CD4-positive, alpha-beta T cell treated with Interleukin-4 for 4 hours (primary cell): ENCODE results near the gene KLHL30.

Source experiments
- DNase-seq: peaks from one replicate; pipeline ENCODE4 v3.0.0-alpha.2; 2020

KLHL30 gene, protein sequence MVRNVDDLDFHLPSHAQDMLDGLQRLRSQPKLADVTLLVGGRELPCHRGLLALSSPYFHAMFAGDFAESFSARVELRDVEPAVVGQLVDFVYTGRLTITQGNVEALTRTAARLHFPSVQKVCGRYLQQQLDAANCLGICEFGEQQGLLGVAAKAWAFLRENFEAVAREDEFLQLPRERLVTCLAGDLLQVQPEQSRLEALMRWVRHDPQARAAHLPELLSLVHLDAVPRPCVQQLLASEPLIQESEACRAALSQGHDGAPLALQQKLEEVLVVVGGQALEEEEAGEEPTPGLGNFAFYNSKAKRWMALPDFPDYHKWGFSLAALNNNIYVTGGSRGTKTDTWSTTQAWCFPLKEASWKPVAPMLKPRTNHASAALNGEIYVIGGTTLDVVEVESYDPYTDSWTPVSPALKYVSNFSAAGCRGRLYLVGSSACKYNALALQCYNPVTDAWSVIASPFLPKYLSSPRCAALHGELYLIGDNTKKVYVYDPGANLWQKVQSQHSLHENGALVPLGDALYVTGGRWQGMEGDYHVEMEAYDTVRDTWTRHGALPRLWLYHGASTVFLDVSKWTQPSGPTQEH

DNA sequence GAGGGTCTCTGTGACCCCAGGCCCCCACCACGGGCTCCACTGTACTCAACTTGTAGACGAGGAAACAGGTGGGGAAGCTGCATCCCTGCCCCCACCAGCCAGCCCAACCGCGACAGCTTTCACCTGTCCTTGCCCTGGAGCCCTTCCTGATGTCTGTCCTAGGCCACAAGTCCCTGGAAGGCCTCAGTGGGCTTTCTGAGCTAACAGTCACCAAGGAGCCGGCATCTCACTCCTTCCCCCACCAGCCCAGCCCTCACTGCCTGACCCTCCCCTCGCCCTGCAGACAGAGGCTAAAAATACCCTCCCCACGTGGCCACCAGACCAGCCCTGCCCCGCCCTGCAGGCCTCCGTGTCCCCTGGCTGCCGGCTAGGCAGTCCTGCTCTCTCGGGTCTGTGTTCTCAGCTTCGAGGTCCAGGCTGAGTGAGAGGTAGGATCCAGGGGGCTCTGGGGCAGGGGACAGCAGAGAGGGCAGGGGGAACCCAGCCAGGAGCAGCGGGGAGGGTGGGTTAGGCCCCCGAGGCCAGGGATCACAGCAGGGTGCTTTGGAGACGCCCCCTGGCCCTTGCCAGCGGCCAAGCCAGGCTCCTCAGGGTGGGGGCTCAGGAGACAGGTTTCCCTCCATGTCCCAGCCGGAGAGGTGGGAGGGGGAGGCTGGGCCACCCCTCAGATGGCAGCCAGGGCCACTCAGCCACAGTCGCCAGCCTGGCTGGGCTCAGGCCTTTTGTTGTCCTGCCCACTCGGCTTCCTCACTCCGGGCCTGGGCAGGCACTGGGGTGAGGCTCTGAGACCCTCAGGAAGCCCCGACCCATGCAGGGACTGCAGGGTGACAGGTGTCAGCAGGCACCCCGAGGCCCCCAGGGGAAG, at the start of gene KLHL30:
KLHL30 (plus strand) TSS at position 338 of the 865 bp plus-strand sequence. CDS start 2,087 bp downstream, outside the sequence.
- no peak for DNase-seq

DNA sequence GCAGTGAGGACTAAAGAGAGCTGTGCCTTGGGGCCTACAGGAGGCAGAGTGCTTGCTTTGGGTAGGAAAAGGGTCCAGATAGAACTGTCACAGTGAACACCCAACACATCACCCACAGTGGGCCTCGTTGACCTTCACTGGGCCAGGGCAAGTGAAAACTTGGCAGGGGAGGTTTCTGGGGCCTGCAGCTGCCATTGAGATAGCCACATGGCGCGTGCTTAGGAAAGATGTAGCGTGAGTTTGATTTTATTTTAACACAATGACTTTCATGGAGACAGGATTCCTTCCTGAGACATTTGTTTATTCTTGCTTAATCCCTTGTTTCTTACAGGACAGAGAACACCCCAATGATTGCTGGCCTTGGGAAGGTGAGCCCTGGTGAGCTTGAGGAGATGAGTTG, 47.6 kb upstream of the KLHL30 start:
- DNase-seq, result no peak

DNA sequence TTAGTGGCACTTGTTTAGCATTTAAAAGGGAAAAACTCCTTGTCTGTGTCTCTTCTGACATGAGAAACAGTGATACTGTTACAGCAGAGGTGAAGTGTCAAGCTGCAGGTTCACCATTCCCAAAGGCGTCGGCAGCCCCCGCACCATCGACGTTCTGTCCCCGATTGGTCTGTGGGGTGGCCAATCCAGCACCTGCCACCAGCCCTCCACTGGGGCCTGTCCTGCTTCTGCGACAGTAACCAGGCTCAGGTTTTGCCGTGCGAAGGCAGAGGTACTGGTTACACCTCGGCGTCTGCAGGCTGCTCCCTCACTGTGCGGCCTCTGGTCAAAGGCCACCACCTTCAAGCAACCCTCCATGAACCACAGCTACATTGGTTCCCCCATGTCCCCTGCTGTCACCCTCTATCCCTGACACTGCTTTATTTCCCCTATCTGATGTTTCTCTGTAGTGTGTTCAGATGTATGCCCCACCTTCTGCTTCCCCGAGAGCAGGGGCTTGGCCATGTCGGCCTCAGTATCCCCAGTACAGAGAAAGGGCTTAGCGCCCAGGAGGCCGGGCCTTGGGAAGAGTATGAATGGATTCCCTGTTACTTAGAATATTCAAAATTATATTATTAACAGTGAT, 46.9 kb upstream of the KLHL30 start:
- DNase-seq, result no peak

DNA sequence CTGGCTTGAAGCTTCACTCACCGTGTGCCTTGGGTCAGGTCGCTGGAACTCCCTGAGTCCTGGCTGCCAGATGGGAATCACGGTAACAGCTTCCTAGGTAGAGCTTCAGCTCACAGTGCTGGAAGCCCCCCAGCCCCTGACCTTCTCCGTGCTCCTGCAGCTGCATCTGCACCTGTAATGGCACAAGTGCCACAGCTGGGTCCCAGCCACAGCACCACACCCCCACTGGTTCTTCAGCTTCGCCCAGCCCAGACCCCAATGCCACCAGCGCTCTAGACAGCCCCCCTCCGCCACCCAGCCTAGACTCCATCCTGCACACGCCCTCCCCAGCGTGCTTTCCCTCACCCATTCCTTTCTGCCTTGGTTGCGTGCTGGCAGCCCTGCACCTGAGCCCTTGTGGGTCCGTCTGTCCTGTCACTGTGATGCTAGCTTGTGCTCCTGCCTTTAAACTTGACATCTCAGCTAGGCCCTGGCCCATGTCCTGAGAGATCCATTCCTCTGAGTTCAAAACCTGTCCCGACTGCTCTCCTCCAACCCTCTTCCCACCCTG, 45.9 kb upstream of the KLHL30 start:
- DNase-seq, result no peak

DNA sequence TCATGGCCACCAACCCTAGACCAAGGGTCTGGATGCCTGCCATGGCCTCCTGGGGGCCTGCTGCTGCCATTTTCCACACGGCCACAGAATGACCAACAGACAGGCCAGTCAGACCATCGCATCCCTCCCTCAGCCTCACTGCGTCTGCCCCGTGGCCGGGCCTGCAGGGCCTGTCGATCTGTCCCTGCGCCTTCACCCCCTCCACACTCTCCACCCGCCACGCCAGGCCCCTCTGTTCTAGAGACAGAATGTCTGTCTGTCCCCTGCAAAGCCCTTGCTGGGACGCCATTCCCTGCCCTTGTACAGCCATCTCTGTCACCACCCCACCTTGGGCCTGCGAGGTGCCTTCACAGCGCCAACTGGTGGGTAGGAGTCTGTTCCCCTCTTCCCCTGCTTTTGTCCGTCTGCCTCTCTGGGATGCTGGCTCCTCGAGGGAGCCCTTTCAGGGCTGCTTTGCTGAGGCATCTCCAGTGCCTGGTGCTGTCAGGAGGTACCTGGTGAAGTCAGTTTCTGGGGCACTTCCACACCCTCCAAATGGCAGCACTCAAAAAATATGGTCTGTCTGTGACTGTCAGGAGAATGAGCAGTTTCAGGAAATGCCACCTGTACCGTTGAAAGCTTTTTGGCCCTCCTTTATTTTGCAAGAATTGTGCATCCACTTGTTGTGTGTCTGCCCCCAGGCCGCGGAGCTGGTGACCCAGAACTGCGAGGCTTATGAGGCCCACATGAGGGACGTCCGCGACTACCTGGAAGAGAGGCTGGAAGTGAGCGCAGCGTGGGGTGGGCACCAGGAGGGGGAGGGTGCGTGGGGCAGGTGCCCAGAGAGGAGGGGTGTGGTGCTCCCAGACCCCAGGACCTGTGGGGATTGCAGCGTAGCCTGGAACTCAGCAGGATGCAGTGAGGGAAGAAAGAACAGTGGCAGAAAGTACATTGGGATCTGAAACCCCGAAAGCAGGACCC, 45.0 kb upstream of the KLHL30 start:
- no peak for DNase-seq

DNA sequence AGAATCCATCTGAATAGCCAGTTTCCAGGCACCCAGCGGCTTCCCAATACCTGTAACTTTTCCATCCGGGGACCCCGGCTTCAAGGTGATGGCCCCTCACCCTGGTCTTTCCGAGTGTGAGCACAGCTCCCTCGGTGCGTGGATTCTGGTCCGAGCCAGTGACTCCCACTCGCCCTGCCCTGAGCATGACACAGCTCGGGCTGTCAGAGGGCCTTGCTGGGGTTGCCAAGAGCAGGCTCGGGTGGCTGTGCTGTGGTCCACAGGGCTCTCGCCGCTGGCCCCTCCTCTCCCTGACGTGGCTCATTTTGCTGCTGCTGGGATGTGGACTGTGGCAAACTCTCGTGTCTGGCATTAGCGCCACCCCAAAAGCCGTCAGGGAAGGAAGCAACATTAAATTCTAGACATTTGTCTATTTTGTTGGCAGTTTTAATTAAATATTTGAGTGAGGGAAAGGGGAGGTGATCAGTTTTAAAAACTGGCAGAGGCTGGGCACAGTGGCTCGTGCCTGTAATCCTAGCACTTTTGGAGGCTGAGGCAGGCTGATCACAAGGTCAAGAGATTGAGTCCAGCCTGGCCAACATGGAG, 43.9 kb upstream of the KLHL30 start:
- DNase-seq, result no peak

DNA sequence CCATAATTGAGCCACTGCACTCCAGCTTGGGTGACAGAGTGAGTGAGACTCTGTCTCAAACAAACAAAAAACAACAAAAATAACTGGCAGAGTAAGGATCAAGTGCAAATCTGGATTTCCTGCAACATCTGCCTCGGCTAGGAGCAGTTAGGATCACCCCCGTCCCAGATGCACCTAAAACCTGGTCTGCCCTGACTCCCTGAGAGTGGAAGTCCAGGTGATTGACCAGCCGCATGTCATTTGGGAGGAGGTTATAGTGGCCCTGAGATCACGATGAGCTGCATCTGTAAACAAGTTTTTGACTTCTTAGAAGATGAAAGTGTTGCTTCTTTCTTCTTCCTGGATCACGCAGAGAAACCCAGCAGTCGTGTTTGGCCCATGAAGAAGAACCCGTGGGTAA, 43.3 kb upstream of the KLHL30 start:
- no peak for DNase-seq

DNA sequence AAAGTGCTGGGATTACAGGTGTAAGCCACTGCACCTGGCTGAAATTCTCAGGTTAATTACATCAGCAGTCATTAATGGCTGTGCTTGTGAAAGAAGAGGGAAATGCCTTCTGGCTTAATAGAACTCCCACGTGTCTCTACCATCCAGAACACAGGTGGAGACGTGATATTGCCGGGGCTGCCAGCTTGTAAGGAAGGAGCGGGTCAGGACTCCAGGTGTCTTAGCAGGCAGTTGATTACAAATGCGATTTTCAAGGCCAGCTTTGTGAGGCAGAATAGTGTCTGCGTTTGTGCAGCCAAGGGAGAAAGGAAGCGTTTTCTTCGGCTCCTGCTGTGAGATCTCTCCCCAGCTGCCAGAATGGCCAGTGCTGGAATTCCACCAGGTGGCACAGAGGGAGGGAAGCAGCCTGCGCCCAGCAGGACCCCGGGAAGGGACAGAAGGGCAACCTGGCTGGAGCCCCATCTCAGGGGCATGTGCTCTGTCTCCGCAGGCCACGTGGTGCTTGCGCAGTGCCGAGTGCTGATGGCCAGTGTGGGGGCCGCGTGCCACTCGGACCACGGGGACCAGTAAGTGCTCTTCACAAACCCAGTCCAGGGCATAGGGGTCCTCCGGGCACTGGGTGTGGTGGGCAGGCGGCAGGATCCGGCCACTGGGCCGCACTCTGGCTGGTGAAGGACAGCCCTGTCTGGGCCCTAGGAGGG, 42.0 kb upstream of the KLHL30 start:
- no peak for DNase-seq

DNA sequence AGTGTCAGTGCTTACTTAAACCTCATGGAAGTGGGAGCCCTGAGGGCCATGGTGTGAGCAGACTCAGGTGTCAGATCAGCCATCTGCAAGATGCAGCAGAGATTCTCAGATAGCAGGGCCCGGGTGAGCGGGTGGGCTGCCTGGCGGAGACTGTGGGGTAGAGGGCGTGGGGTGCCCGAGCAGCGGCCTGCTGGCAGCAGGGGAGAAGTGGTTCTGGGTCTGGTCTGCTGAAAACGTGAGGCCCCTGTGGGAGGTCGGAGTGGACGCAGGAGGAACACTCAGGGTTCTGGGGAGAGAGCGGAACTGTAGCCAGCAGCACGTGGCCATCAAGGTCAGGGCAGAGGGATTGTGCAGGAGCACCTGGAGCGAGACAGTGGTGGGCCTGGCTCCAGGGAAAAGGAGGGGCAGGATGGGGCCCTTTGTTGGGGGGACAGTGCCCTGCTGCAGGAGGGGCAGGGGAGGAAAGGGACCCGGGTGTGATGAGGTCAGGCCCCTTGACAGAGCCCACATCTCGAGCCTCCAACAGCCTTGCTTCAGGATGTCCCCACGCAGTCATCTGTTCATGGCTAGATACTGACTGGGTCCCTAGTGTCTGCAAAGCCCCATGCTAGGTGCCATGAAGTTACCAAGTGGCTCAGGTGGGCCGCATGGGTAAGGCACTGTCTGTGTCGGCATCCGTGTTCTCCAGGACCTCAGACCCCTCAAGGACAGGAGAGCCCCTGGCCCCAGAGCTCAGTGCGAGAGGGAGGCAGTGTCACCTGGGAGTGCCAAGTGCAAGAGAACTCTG, 41.1 kb upstream of the KLHL30 start:
- no peak for DNase-seq

DNA sequence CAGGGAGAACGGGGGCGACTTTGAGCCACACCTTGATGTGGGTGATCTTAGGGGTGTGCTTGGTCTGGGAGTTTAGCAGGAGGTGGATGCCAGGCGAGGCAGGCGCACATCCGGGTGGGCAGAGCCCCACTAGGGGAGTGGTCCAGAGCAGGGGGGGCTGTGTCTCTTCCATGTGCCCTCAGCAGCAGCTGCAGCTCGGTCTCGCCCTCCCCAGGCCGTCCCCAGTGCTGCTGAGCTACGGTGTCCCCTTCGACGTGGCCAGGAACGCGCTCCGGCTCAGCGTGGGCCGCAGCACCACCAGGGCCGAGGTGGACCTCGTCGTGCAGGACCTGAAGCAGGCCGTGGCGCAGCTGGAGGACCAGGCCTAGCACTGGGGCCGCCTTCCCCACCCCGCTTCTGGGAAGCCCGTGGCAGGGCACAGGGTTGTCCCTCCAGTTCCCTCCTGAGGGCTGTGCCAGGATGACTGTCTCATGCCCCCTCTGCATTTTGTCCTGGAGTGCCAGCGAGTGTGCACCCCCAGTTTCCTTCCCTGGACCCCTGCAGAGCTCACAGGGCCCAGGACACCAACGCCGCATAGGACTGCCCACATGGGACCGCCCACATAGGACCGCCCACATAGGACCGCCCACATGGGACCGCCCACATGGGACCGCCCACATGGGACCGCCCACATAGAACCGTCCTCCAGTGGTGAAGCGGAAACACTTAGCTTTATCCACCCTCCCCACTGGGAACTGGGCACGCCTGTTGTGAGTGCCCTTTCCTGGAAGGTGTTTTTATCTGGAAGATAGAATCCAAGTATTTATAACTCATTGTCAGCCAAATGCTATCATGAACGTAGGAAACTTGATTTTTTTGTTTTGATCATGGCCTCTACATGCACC, 40.2 kb upstream of the KLHL30 start:
- peak; percentile 2 for DNase-seq

DNA sequence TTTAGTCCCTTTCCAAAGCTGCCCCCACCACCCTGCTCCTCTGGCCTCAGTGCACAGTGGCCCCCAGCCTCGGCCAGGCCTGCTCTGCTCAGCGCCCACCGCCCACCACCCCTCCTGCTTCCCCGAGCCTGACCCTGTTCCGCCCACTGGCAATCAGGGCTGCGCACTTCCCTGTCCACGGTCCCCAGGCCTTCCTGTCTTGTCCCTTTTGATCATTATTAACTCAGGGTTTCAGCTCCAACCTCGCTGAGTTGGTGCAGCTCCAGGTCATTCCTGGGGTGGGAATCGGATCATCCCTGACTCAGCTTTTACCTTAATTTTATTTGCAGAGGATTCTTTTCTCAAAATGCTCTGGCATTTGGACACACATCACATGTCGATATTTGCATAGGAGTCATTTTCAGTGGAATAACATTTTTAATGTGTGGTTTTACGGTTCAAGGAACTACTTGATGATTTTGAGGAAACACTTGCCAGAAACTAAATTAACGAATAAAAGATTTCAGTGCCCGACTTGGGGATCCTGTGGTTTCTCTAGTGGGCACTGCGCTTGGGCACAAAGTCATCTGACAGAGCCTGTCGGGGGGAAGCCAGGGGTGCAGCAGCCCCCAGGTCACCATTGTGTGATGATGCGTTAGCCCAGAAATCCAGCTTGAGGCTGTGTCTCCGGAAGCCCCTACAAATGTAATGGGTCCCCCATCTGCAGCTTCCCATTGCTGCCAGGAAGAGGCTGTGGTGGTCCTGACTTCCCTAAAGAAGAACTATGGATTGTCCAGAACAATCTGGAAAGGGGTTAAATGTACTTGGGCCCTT, 39.4 kb upstream of the KLHL30 start:
- no peak for DNase-seq

DNA sequence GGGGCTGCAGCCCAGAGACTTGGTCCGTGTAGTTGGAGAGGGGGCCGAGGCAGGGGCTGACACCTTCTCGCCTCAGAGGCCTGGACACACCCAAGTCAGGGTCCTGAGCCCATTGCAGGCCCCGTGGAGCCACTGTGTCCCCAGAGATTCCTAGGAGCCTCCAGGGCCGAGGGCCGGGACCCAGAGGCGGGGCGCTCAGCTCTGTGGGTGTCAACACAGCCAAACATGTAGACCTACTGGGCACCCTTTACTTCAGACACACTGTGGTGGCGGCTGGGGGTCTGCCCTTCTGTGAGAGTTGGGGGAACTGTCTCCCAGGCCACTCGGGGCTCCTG, 38.8 kb upstream of the KLHL30 start:
- no peak for DNase-seq

DNA sequence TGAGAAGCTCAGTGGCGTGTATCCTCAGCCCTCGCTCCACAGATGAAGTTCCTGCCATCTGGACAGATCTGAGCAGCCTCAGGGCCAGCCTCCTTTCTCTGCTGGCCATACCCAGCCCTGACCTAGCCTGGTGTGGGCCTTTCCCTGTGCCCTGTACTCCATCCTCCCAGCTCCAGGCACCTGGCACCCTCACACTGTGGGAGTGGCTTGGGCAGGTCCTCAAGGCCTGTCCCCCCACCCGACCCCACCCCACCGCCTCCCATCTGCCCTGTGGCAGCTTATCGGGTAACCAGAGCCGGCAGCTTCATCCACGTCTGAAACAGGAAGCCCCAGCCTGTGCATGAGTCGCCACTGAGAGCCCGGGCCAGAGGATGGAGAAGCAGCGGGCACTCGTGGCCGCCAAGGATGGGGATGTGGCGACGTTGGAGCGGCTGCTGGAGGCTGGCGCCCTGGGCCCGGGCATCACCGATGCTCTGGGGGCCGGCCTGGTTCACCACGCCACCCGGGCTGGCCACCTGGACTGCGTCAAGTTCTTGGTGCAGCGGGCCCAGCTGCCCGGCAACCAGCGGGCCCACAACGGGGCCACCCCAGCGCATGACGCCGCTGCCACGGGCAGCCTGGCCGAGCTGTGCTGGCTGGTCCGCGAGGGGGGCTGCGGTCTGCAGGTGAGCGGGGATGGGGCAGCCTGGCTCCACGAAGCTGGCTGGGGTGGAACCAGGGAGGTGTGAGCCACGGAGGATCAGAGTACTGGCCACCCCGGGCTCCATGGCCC, 38.2 kb upstream of the KLHL30 start, which contains the start of gene ESPNL:
ESPNL (plus strand) TSS at position 292 of the 772 bp plus-strand sequence; CDS start at position 372, 80 bp downstream.
- DNase-seq, result no peak

DNA sequence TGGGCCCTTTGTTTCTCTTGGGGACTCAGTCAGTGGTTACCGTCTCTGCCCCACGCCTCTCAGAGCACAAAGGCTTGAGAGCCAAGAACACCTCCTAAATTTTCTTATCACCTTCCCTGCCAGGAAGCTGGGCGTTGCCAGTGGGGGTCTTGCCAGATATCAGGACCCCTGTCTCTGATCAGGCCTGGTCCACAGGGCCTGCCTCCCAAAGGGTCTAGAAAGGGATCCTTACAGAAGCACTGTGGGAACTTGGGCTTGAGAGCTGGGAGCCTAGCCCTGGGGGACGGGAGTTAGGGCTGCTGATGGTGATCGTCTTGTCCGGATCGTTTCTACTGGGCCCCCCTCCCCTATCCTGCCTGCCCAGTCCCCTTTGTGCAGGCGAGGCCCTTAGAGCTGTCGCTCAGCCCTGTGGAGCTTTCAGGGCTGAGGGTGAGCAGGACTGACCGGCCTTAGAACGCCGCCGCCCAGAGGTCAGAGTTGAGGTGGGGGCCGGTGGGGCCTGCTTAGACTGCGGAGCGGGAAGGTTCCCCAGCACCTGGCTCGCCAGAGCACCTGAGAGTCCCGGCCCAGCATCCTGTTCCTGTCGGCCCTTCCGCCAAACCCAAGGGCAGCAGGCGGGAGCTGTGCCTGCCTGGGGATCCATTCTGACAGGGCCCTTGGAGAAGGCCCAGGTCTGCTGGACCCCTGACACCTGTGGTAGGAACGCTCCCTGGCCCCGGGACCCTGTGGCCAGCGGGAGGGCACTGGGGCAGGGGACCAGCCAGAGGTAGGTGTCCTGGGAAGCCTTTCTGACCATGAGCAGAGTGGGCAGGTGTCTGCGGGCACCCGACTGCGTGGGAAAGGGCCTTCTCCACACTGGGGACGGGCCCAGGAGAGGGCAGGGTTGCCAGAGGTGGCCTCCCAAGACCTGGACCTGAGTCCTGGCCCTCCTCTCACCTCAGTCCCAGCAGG, 37.4 kb upstream of the KLHL30 start:
- no peak for DNase-seq
